BLaER1 treated with 17β-estradiol and CSF1 and Interleukin-3, amounts not matched to agents 10 nM and 100 nM (cell line): ENCODE measurements around the gene ZDHHC11B.
"Not testable (repeated sequence)": the region's sequence is repeated elsewhere in the genome, so short reads cannot be mapped to it uniquely, and the experiment has no call there.

Experiments used
- H3K27ac ChIP-seq, 11 experiments: shearing (Covaris generic); formaldehyde crosslinking; 2 replicates each; pipeline ENCODE4 v1.8.1; 2022
- H3K27me3 ChIP-seq, 11 experiments: shearing (Covaris generic); formaldehyde crosslinking; 2 replicates each; pipeline ENCODE4 v1.8.1; 2022
- H3K36me3 ChIP-seq, 11 experiments: shearing (Covaris generic); formaldehyde crosslinking; 2 replicates each; pipeline ENCODE4 v1.8.1; 2022
- H3K4me1 ChIP-seq, 10 experiments: shearing (Covaris generic); formaldehyde crosslinking; 2 replicates each; pipeline ENCODE4 v1.8.1; 2022
- H3K4me2 ChIP-seq, 11 experiments: shearing (Covaris generic); formaldehyde crosslinking; 2 replicates each; pipeline ENCODE4 v1.8.1; 2022
- H3K4me3 ChIP-seq, 10 experiments: shearing (Covaris generic); formaldehyde crosslinking; 2 replicates each; pipeline ENCODE4 v1.8.1; 2022
- H3K9ac ChIP-seq, 11 experiments: shearing (Covaris generic); formaldehyde crosslinking; 2 replicates each; pipeline ENCODE4 v1.8.1; 2022
- H3K9me3 ChIP-seq, 11 experiments: shearing (Covaris generic); formaldehyde crosslinking; replicated peaks in 1 of 11; 2 replicates each; pipeline ENCODE4 v1.8.1; 2022
- H4K20me1 ChIP-seq, 11 experiments: shearing (Covaris generic); formaldehyde crosslinking; 2 replicates each; pipeline ENCODE4 v1.8.1; 2022
- Cebpa-rat ChIP-seq, 11 experiments: shearing (Covaris generic); IDR thresholded peaks; 2 replicates each; pipeline ENCODE4 v1.8.1; 2022

Gene ZDHHC11B

GRCh38 chr5:763998-764781 lies 20.3 kb downstream of the ZDHHC11B start:
- Histone ChIP-seq H3K27me3 (no peaks in the 10 kb centered on the region), H3K9me3 (peaks cover 6 to 19% (median 13%) of the 10 kb centered on the region in 11 experiments; a peak in 15 of 22 replicates), H3K9ac (no peak overlapping the region), H3K36me3 (no peaks in the 10 kb centered on the region), H3K4me2 (no peak overlapping the region), H3K4me3 (no peak overlapping the region), H3K27ac (no peak overlapping the region), H4K20me1 (no peaks in the 10 kb centered on the region; a peak in 1 of 22 replicates), H3K4me1 (peaks cover 0 to 4% (median 0%) of the 10 kb centered on the region in 10 experiments; a peak in 1 of 20 replicates)
- no peak for TF ChIP-seq Cebpa-rat (IDR thresholded peaks at IDR 0.05)

- peaks cover 6 to 19% (median 13%) of the 10 kb centered on the region in 11 experiments; a peak in 15 of 22 replicates for H3K9me3 ChIP-seq
- TF ChIP-seq Cebpa-rat (IDR thresholded peaks at IDR 0.05): no peak
- peaks cover 0 to 12% (median 4%) of the 10 kb centered on the region in 10 experiments; a peak in 11 of 20 replicates for H3K4me1 ChIP-seq
- no peaks in the 10 kb centered on the region; a peak in 1 of 22 replicates for H4K20me1 ChIP-seq
- H3K4me2 ChIP-seq: no peak overlapping the region
- no peak overlapping the region for H3K27ac ChIP-seq
- no peak overlapping the region for H3K4me3 ChIP-seq
- no peak overlapping the region for H3K9ac ChIP-seq
- no peaks in the 10 kb centered on the region for H3K36me3 ChIP-seq
- H3K27me3 ChIP-seq: no peaks in the 10 kb centered on the region
Observed at GRCh38 chr5:763397-763796, 21.1 kb downstream of the ZDHHC11B start.

DNA sequence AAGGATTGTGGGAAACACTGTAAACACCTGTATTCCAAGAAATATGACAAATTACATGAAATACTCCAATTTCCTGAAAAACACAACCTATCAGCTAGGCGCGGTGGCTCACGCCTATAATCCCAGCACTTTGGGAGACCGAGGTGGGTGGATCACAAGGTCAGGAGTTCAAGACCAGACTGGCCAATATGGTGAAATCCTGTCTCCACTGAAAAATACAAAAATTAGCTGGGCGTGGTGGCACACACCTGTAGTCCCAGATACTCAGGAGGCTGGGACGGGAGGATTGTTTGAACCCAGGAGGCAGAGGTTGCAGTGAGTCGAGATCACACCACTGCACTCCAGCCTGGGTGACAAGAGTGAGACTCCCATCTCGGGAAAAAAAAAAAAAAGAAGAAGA lies 21.5 kb downstream of the ZDHHC11B start:
- not testable (repeated sequence) for H4K20me1 ChIP-seq, H3K27me3 ChIP-seq, H3K9ac ChIP-seq, H3K4me2 ChIP-seq, H3K36me3 ChIP-seq, H3K27ac ChIP-seq, H3K4me3 ChIP-seq
- peaks cover 6 to 19% (median 13%) of the 10 kb centered on the region in 11 experiments; a peak in 15 of 22 replicates for H3K9me3 ChIP-seq
- H3K4me1 ChIP-seq: peaks cover 0 to 16% (median 8%) of the 10 kb centered on the region in 10 experiments; a peak in 12 of 20 replicates

DNA sequence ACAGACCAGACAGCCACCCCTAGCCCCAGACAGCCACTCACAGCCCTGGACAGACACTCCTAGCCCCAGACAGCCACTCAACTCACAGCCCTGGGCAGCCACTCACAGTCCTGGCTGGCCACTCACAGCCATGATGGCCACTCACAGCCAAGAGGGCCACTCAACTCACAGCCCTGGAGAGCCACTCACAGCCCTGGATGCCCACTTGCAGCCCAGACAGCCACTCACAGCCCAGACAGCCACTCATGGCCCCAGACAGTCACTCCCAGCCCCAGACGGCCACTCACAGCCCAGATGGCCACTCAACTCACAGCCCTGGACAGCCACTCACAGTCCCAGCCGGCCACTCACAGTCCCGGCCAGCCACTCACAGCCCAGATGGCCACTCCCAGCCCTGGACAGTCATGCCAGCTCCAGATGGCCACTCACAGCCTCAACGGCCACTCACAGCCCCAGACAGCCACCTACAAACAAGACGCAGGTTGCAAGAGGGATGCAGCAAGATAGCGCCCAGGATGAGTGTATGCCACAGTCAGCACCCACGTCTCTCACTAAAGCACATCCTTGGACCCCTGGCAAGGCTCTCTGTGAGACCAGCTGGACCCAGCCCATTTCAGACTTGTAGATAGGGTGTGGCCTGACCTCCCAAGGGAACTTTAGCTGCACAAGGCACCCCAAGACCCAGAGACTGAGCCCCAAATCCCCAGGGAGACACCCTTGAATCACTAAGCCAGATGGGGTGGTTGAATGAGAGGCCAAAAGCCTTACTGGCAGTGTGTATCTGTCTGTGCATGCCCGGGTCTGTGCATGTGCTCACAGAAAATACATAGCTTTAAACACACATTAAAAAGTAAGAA lies 22.4 kb downstream of the ZDHHC11B start:
- Histone ChIP-seq H3K4me2 (no peak overlapping the region), H3K9me3 (peaks cover 6 to 19% (median 13%) of the 10 kb centered on the region in 11 experiments; a peak in 15 of 22 replicates), H3K27ac (no peak overlapping the region), H3K4me1 (peaks cover 0 to 24% (median 14%) of the 10 kb centered on the region in 10 experiments; a peak in 12 of 20 replicates), H3K4me3 (no peak overlapping the region), H3K27me3 (no peaks in the 10 kb centered on the region), H3K9ac (no peak overlapping the region), H4K20me1 (peaks cover 0 to 6% (median 0%) of the 10 kb centered on the region in 11 experiments; a peak in 2 of 22 replicates), H3K36me3 (no peaks in the 10 kb centered on the region)
- no peak for TF ChIP-seq Cebpa-rat (IDR thresholded peaks at IDR 0.05)

GRCh38 chr5:761059-761771 lies 23.3 kb downstream of the ZDHHC11B start:
- no peaks in the 10 kb centered on the region for H3K36me3 ChIP-seq
- peaks cover 4 to 15% (median 10%) of the 10 kb centered on the region in 11 experiments; a peak in 15 of 22 replicates for H3K9me3 ChIP-seq
- H3K4me2 ChIP-seq: no peak overlapping the region
- peaks cover 0 to 24% (median 14%) of the 10 kb centered on the region in 10 experiments; a peak in 12 of 20 replicates for H3K4me1 ChIP-seq
- H3K4me3 ChIP-seq: no peak overlapping the region
- H3K9ac ChIP-seq: no peak overlapping the region
- TF ChIP-seq Cebpa-rat (IDR thresholded peaks at IDR 0.05): no peak
- H4K20me1 ChIP-seq: peaks cover 0 to 7% (median 0%) of the 10 kb centered on the region in 11 experiments; a peak in 2 of 22 replicates
- H3K27ac ChIP-seq: no peak overlapping the region
- no peaks in the 10 kb centered on the region for H3K27me3 ChIP-seq

- Histone ChIP-seq H3K27ac (no peak overlapping the region), H3K4me2 (no peak overlapping the region), H4K20me1 (peaks cover 0 to 7% (median 0%) of the 10 kb centered on the region in 11 experiments; a peak in 2 of 22 replicates), H3K27me3 (no peaks in the 10 kb centered on the region), H3K9me3 (peaks cover 0 to 8% (median 3%) of the 10 kb centered on the region in 11 experiments; a peak in 11 of 22 replicates), H3K36me3 (no peaks in the 10 kb centered on the region), H3K9ac (no peak overlapping the region), H3K4me1 (peaks cover 0 to 24% (median 14%) of the 10 kb centered on the region in 10 experiments; a peak in 12 of 20 replicates), H3K4me3 (no peak overlapping the region)
- TF ChIP-seq Cebpa-rat (IDR thresholded peaks at IDR 0.05): no peak
Observed at GRCh38 chr5:760363-761058, 24.0 kb downstream of the ZDHHC11B start.

DNA sequence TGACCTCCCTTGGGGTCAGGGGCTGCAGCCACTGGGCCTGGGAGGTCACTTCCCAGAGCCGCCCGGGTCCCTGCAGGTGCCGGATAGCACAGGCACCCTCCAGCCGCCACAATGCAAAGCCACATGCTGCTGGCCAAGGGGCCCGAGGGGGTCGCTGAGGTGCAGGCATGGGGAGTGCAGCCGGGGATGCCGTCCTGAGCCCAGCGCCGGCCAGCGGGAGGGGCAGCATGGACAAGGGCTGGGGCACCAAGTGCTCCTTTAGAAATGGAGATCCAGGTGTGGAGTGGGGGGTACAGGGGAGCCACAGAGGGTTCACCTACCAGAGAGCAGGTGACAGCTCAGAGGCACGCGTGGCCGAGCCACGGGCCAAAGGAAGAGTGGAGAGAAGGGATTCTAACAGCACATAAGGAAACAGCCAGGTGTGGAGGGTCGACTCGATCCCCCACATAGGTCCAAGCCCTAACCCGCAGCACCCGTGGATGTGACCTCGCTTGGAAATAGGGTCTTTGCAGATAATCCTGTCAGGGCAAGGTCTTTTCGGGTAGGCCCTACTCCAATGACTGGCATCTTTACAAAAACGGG lies 24.7 kb downstream of the ZDHHC11B start:
- TF ChIP-seq Cebpa-rat (IDR thresholded peaks at IDR 0.05): no peak
- no peak overlapping the region for H3K27ac ChIP-seq
- no peak overlapping the region for H3K4me2 ChIP-seq

More for the DNA sequence above, 24.7 kb downstream of the ZDHHC11B start:
- Histone ChIP-seq H3K36me3 (no peaks in the 10 kb centered on the region), H4K20me1 (peaks cover 0 to 7% (median 0%) of the 10 kb centered on the region in 11 experiments; a peak in 2 of 22 replicates), H3K4me3 (no peak overlapping the region), H3K9ac (no peak overlapping the region), H3K27me3 (no peaks in the 10 kb centered on the region), H3K9me3 (peaks cover 0 to 4% (median 0%) of the 10 kb centered on the region in 11 experiments; a peak in 3 of 22 replicates), H3K4me1 (peaks cover 0 to 24% (median 14%) of the 10 kb centered on the region in 10 experiments; a peak in 12 of 20 replicates)
